Ureter (tissue), 1 donor: ENCODE data around the gene DPH6. TPM values are rescaled to one million over a fixed set of nuclear protein-coding genes. Genes with fewer than 3 reads are reported as not detected.
"Not testable (repeated sequence)": the region's sequence is repeated elsewhere in the genome, so short reads cannot be mapped to it uniquely, and the experiment has no call there.

Source experiments
- DNase-seq: peaks from one replicate; pipeline ENCODE4 v3.0.0-alpha.2; 2020; ENCODE audit warnings: low spot score
- total RNA-seq: library from RNA; stranded (reverse); gene quantifications from one replicate; pipeline ENCODE4 v1.2.4, GENCODE V29; 2023
- donor health status: DM: yes; HTN: yes; CAD: no.

The DPH6 gene
- total RNA-seq, 1 donor from 2014 or later: 34.5 TPM

DNA sequence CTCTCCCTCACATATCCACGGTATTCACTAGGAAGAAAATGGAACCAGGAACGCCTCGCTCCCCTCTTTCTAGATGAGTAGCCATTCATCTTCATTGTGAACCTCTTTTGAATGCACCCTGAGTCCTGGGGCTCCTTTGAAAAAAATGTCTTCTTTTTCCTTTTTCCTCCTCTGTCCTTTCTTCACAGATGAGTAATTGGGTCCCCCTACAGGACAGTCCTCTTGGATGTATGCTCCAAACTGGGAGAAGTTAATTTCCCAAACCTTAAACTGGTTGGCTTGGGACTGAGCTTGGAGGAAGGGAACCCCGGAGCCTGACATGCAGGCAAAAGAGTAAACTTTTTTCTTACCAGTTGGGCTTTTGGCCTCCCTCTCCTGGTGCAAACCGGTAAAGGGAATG, 108.8 kb downstream of the DPH6 start:
- no peak for DNase-seq

DNA sequence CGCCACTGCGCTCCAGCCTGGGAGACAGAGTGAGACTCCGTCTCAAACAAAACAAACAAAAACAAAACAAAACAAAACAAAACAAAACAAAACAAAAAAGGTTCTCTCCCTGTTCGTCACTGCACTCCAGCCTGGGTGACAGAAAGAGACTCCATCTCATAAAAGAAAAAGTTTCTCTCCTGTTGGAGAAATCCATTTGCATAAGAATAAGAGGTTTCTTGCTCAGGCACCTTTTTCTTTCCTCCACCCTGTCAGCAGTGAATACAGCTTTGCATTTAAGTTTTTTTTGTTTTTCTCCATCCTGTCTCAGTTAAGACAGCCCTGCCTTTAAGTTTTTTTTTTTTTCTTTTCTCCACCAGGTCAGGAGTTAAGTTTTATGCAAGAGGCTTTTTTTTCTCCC, 109.5 kb downstream of the DPH6 start:
- DNase-seq: no peak

DNA sequence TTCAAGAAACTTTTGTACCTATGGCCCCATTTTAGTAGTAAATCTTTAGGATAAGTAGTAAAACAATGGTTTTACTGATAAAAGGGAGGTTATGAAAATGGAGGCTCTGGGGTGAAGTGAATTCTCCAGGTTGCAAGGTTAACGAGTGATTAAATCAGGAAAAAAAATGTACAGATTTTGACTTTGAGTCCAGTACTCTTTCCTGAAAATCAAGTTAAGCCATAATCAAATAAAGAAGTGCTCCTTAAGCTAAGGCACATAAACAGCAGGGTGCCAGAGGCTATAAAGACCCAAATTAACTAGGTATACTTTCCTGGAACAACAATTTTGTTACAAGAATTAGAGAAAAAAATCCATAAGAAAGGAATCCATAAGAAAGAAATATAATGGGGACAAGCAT, 114.7 kb downstream of the DPH6 start:
- no peak for DNase-seq

DNA sequence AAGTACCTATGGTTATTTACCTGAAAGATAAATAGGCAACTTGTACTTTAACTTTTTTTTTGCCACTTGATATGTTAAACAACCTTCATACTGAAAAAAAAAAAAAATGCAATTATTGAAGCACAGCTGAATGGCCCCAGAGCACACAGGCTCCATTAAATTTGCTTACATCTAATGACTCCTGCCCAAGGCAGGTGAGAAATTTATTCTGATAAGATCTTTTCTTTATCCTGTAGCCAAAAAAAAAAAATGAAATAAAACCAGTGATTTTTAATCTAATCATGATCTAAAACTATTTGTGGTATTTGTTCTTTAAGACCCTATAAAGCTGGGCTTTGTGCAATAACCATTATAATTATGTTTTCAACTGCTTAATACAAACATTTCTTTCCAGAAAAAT, 115.7 kb downstream of the DPH6 start:
- no peak for DNase-seq

DNA sequence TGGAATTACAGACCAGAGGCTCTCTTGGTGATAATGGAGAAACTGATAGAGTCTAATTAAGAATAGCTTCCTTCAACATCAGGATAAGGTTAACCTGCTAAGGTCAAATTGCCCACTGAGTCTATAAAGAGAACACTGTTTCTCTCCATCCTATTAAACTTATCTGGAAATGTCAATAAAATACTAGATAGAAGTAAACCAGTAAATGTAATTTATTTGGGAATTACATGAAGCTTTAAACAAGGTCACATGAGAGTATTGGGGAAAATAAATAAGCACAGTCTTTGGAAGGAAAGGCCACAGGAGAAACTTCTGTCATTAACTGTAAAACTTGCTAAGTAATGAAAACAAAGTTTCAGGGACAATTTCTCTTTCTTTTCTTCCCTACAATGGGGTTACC, 118.5 kb downstream of the DPH6 start:
- no peak for DNase-seq

DNA sequence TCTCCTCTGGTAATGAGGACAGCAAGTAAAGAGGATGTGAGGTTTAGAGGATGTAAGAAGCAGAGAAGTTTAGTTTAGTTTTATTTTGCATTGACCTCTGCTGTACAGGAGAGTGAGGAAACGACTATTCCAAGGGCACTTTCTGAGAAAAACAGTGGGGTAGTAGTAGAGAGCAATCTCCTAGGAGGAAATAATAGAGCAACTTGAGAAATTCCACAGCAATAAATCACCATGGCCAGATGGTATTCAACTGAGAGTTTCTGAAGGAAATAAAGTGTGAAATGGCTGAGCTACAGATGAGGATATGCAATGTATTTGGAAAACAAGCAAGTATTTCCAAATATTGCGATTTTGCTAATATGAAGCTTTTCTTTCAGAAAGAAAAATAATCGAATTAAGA, 118.9 kb downstream of the DPH6 start:
- no peak for DNase-seq

DNA sequence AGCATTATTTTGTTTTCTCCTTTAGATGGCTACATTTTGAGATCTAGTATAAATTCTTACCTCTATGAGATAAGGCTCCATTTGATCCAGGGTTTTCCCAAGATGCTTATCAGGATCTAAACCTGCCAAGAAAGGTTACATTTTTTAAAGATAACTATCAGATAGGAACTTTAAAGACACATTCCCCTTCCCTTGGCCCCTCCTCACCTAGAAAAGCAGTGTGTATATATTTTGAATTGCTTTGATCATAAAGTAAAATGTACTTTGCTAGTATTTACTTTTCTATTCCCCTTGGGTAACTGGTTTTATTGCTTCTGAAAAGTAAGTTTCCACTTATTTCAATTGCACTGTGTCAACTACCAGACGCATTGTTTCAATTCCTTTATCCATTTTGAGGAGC, 135.2 kb downstream of the DPH6 start:
- no peak for DNase-seq

DNA sequence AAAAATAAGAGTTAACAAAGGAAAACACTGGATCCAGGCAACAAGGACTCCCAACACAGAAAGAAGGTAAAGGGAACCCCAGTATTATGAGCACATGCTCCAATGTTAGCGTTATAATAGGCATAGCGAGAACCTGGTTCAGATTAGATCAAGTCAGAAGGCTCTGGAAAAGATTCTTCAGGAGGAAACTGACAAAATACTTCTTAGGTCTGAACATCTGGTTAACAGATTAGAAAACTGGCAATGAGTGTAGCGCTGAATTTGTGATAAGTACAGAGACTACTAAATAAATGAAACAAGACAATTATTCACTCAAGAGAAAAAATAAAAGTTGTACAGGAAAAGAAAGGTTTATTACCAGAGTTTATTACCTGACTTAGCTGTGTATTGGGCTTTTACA, 146.1 kb downstream of the DPH6 start:
- no peak for DNase-seq

DNA sequence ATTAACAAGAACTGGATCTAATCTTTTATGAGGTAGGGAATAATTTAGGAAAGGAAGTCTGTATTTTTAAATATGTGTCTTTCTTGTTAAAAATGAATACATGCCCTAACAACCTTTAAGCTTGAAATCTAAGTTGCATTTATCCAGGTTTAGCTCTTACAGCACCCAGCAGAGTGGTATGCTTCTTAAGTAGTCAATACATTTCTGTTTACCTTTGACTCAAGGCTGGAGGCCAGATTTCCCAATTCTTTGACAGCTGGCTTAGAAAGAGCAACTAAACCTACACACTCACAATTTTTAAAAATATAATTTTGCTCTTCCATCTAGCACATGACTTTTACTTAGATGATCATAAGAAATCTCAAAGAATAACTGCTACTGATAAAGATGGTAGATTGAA, 148.9 kb downstream of the DPH6 start:
- DNase-seq: no peak

DNA sequence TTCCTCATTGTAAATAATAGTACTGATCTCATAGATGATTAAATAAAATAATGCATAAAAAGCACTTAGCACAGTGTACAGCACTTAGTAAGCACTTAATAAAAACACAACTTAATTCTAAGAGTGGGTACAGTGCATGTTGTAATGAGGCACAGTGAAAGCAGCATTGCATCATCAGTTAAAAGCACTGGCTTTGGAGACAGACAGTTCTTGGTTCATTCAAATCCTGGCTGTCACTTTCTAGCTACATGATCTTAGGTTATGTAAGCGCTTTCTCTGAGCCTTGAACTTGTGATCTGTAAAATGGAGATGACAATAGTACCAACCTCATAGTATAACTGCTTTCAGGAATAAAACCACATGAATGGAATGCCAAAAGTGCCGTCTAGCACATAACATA, 151.5 kb downstream of the DPH6 start:
- no peak for DNase-seq

DNA sequence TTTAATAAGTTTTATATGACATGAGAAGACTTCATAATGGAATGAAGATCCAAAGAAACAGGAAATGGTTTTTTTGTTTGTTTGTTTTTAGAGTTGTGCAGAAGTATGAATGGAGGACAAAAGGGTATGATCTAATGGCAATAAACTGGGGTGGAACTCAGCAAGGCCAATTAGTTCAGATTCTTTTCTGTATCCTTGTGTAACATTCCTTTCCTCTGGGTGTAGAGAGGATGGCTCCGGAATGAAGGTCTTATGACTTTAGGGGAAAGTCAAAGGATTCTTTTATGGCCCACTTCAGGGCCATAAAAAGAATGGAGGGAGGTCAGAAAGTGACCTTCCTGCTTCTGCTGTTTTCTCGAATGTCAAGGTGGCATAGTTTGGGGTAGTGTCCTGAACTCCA, 152.6 kb downstream of the DPH6 start:
- no peak for DNase-seq

DNA sequence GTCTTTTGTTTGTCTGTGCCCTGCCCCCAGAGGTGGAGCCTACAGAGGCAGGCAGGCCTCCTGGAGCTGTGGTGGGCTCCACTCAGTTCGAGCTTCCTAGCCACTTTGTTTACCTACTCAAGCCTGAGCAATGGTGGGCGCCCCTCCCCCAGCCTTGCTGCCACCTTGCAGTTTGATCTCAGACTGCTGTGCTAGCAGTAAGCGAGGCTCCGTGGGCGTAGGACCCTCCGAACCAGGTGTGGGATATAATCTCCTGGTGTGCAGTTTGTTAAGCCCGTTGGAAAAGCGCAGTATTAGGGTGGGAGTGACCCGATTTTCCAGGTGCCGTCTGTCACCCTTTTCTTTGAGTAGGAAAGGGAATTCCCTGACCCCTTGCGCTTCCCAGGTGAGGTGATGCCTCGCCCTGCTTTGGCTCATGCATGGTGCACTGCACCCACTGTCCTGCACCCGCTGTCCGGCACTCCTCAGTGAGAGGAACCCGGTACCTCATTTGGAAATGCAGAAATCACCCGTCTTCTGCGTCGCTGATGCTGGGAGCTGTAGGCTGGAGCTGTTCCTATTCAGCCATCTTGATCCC, 154.5 kb downstream of the DPH6 start:
- not testable (repeated sequence) for DNase-seq

DNA sequence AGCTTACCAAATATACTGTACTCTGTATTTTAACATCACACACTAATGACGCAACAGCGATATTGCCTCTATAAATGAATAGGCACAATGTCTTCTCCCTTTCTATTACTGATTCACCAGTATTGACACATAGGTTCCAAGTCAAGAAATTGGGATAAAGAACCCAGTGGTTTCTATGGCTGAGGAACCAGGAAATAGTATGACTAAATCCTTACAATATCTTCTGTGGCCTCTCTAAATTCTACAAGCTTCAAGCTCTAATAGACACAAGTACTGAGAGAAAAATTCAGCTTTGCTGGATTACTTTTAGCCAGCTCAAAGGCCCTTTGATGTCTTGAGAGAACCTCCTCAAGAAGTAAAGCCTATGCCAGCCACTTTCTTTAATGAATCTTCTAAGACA, 162.5 kb downstream of the DPH6 start:
- DNase-seq: no peak

DNA sequence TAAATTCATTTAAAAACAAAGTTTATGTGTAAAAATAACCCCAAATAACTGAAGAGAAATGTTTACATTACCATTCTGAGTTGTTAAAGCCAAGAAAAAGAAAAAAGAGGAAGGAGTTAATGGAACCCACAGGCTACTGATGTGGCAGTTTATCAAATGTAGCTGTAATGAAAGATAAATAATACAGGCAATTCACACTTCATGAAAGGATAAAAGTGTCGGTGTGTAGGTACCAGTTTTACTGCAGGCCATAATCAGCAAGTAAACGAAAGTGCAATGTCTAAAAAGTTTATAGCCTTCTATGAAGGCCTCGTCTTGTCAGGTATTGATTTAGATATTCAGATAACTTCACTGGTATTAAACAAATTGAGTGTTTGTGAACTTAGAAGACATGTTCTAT, 164.6 kb downstream of the DPH6 start:
- no peak for DNase-seq

DNA sequence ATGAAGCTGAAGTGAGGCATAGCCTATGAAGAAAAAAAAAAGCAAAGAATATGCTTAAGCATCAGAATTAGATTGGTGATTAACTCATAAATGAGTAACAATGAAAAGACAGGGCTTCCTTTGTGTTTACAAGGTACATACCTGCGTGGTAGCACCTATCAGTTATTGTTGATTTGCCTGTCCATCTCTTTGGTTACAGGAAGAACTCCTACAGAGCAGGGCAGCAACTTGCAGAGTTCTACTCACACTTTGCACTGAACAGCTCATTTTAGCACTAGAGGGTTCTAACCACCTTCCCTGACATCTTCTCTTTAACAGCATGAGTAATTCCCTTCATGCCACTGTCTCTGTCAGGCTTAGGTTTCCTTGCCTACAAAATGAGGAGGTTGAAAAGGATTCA, 166.0 kb downstream of the DPH6 start:
- no peak for DNase-seq

DNA sequence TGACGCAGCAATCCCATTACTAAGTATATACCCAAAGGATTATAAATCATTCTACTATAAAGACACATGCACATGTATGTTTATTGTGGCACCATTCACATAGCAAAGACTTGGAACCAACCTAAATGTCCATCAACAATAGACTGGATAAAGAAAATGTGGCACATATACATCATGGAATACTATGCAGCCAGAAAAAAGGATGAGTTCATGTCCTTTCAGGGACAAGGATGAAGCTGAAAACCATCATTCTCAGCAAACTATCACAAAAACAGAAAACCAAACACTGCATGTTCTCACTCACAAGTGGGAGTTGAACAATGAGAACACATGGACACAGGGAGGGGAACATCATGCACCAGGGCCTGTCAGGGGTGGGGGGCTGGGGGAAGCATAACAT, 167.5 kb downstream of the DPH6 start:
- DNase-seq: not testable (repeated sequence)

DNA sequence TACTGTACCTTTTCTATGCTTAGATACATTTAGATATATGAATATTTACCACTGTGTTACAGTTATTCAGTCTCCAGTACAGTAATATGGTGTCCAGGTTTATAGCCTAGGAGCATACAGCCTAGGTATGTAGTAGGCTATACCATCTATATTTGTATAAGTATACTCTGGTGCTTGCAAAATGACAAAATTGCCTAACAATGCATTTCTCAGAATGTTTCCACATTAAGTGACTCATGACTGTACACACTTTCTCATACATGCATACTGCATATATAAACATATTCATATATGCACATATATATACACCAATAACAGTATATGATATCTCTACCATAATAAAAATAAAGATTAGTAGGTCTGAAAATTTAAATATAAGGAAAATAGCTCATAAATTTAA, 169.3 kb downstream of the DPH6 start:
- DNase-seq: no peak

DNA sequence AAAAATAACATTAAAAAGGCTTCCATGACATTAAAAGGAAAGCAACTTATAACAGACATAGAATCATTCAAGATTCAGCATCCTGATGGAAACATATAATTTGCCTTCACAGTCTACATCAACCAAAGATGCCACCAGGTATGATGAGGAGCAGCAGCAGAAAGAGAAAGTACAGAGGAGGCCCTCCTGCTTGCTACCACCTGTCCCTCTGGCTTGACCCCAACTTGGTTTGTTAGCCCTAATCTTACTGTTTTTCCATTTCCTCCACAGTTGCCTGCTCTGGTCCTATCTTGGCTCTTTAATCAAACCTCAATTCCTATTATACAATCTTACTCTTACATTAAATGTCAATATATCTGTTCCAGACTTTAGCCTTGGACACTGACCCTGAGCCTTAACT, 171.3 kb downstream of the DPH6 start:
- no peak for DNase-seq

DNA sequence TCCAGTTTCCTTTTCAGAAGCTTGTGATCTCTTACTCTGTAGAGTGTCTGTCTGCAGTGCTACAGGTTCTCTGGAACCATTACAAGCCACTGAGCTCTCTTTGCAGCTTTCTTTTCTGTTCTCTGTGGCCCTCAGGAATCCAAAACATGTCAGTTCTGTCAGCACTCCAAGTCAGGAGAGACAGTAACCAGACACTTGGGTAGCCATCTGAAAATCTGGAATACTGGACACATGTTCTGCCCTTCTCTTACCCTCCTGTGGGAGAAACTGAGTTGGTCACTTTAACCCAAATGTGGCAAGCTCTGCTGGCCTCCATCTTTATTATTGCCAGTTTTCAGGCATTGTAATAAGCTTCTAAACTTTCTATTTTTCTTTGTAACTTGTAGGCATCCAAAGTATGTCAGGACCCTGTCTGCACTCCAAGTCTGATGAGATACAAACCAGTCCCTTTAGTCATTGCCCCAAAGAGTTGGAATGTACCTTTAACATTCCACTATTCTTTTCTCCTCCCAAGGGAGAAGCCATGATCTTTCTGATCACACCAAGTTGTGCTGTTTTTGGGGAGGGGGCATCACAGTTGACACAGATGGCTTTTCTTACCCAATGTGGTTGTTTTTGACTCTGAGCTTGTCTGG, 183.7 kb downstream of the DPH6 start:
- no peak for DNase-seq

DNA sequence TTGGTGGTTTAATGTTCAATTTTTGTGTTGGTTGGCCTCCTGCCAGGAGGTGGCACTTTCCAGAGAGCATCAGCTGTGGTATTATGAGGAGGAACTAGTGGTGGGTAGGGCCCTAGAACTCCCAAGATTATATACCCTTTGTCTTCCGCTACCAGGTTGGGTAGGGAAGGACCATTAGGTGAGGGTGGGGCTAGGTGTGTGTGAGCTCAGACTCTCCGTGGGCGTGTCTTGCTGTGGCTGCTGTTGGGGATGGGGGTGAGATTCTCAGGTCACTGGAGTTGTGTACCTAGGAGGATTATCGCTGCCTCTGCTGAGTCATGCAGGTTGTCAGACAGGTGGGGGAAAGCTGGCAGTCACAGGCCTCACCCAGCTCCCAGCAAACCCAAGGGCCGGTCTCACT, 187.1 kb downstream of the DPH6 start:
- no peak for DNase-seq

DNA sequence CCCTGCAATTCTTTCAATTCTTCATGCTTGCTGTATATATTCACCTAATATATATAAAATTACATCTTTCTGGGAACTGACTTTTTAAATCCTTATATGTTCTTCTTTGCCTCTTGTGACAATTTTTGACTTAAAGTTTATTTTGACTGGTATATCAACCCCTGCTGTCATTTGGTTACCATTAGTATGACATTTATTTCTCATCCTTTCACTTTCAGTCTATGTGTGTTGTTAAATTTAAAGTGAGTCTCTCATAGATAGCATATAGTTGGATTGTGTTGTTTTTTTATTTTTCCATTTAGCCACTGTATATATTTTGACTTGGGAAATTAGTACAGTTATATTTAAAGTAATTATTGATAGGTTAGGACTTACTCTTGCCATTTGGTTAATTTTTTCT, 194.9 kb downstream of the DPH6 start:
- DNase-seq: no peak

DNA sequence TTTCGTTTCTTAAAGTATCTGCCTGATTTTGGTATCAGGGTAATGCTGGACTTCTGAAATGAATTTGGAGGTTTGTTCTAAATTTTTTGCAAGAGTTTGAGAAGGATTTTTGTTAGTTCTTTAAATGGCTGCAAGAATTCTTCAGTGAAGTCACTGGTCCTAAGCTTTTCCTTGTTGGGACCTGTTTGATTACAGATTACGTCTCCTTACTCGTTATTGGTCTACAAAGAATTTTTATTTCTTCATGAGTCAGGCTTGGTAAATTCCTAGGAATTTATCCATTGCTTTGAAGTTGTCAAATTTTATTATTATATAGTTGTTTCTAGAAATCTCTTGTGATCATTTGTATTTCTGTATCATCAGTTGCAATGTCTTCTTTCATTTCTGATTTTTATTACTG, 196.0 kb downstream of the DPH6 start:
- DNase-seq: no peak

DNA sequence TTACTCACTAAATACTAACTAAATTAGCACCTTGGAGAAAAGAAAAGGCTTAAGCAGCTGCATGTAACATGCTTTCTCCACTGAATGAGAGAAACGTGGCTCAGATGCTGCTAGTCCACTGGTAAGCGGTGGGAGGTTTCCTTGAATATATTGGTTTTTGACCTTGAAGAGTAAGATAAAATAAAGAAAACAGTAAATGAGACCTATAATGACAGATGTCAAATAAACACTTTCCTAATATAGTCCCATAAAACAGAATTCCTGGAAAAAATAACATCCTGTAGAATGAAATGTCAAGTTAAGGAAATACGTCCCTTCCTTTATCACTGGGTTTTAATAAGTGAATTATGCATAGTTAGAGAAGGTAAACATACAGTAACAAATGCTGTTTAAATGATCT, 215.0 kb downstream of the DPH6 start:
- no peak for DNase-seq

DNA sequence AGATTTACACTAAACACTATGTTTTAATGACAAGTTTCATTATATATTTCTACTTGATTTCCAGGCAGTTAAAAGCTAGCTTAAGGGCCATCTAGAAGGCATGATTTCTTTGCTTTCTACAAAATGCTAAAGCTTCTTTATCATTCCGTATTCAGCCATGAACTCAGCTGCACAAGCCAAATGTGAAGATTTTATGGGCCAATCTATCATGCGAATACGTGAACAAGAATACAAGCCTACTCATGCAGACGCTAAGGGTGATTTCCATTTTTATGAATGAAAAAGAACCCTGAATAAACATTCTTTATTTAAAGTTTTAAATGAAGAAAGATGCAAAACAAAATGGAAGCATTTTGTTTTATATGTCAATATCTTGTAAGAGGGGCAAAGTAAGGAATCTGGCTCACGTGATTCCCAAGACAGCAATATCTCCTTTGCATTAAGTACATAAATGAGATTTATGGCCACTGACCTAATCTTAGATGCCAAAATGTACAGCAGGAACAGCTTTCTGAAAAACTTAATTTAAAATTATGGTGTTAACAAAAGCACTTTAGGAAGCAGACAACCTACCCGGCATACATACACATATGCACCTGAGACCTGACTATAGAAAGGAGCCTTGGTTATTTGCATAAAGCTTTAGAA, 215.8 kb downstream of the DPH6 start:
- no peak for DNase-seq
